Measurements from ENCODE around the gene CYTH4. TPM values are rescaled to one million over a fixed set of nuclear protein-coding genes. Genes with fewer than 3 reads are reported as not detected.
A peak's percentile ranks its signal among the peaks of the same experiment; 100 is the strongest.

Gene CYTH4
- total RNA-seq, 1 experiment from 2014 or later, result not detected

DNA sequence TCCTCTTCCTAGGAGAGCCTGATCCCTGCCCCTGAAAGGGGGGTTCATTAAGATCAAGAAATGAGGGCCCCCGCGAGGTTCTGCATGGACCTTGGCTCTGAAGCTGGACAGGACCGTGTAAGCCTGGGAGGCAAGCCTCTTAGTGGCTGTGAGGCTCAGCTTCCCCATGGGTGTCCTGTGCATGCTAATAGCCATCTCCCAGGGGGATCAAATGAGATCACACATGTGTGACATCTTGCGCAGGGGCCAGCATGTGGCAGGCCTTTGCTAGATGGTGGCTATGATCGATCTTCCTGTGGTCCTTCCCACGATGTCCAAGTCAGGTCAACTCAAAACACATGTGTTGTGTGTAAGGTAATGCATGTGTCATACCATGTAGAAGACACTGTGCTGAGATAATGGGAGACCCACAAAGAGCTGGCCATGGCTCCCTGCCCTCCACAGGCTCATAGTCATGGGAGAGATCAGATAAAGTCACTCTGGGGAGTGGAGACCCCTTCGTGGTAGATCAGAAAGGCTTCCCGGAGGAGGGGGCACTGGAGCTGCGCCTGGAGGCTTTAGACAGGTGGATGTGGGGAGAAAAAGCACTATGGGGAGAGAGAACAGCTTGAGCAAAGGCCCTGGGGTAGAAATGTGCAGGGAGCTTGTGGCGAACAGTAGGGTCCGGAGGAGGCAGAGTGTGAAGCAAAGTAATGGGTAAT is 41.9 kb upstream of the CYTH4 start:
- TF ChIP-seq, protein P1, sequence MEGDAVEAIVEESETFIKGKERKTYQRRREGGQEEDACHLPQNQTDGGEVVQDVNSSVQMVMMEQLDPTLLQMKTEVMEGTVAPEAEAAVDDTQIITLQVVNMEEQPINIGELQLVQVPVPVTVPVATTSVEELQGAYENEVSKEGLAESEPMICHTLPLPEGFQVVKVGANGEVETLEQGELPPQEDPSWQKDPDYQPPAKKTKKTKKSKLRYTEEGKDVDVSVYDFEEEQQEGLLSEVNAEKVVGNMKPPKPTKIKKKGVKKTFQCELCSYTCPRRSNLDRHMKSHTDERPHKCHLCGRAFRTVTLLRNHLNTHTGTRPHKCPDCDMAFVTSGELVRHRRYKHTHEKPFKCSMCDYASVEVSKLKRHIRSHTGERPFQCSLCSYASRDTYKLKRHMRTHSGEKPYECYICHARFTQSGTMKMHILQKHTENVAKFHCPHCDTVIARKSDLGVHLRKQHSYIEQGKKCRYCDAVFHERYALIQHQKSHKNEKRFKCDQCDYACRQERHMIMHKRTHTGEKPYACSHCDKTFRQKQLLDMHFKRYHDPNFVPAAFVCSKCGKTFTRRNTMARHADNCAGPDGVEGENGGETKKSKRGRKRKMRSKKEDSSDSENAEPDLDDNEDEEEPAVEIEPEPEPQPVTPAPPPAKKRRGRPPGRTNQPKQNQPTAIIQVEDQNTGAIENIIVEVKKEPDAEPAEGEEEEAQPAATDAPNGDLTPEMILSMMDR (IDR thresholded peaks at IDR 0.05; ENCODE audit: unreplicated experiment), result no peak
- ChIA-PET POLR2A (no interaction called here), CTCF (interaction anchor here (1.4 kb wide), 1 partner anchor 19 kb away, joined by 4 read pairs; no protein-coding TSS in a partner anchor)
- Mint-ChIP-seq H3K9me3 (ENCODE audit: unreplicated experiment) (no peaks in the 10 kb centered on the region), H3K4me1 (ENCODE audit: insufficient read depth, unreplicated experiment) (peaks cover 13% of the 10 kb centered on the region), H3K36me3 (ENCODE audit: insufficient read depth, unreplicated experiment) (peaks cover 14% of the 10 kb centered on the region), H3K27me3 (ENCODE audit: insufficient read depth, unreplicated experiment) (no peaks in the 10 kb centered on the region), H3K4me3 (ENCODE audit: unreplicated experiment) (no peak overlapping the region), H3K27ac (ENCODE audit: low read depth, unreplicated experiment) (no peak overlapping the region)
- no TSS peak for BruUV-seq (replicated peaks)
- intact Hi-C loops (cut with micrococcal nuclease), result no loop called here
- DNase-seq (ENCODE audit: unreplicated experiment), result no peak

DNA sequence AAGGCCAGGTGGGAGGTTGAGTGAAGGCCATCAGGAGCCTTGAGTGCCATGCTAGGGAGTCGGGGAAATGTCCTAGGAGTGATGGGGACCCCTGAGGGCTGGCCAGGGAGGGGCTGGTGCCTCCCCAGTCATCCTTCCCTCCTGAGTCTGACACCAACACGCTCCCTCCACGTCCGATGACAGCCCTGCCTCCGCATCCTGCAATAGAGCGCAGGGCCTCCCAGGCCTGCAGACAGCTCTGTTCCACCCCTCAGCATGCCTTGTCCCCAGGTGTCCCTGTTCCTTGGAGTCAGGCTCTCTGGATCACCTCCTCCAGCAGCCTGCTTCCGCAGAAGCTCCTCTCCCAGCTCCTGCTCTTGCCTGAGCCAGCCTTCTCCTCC is 41.4 kb upstream of the CYTH4 start:
- ChIA-PET POLR2A (no interaction called here), CTCF (interaction anchor here (1.4 kb wide), 1 partner anchor 18 kb away, joined by 4 read pairs; no protein-coding TSS in a partner anchor)
- H3K27ac Mint-ChIP-seq (ENCODE audit: low read depth, unreplicated experiment), result no peak overlapping the region

DNA sequence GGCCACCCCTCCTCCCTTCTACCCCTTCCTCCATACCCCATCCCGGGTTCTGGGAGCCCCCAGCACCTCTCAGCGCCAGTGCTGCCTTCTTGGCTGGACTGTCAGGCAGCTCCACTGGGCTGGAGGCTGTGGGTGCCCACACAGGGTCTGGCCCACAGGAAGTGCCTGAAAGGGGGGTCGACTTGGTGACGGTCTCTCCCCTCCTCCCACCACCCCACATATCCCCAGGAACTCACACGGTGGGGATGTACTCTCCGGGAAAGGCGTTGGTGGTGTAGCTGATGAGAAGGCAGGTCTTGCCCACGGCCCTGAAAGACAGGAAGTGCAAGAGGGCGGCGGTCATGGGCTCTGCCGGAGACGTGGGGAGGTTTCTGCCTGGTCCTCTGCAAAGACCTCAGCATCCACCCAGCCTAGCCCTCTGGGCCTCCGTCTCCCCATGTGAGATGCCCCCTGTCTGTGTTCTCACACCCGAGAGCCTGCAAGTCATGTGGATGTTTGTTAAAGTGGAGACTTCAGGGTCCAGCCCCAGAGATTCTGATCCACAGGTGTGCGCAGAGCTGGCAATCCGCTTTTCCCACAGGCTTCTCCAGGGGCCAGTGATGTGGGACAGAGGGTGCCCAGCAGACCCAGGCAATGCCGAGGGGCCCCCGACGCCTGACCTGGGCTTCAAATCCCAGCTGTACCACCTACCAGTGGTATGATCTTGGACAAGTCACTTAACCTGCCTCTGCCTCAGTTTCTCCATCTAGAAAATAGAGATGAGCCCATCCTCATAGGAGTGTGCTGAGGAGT is 40.8 kb upstream of the CYTH4 start:
- ChIA-PET POLR2A (interaction anchor here (1.4 to 3.0 kb wide), 2 partner anchors 12 to 16 kb away, joined by 5 to 27 read pairs; no protein-coding TSS in a partner anchor), CTCF (no interaction called here)
- no TSS peak for BruUV-seq (replicated peaks)
- Mint-ChIP-seq H3K36me3 (ENCODE audit: insufficient read depth, unreplicated experiment) (peaks cover 8% of the 10 kb centered on the region), H3K9me3 (ENCODE audit: unreplicated experiment) (no peaks in the 10 kb centered on the region), H3K4me1 (ENCODE audit: insufficient read depth, unreplicated experiment) (peaks cover 13% of the 10 kb centered on the region), H3K27me3 (ENCODE audit: insufficient read depth, unreplicated experiment) (no peaks in the 10 kb centered on the region), H3K4me3 (ENCODE audit: unreplicated experiment) (no peak overlapping the region), H3K27ac (ENCODE audit: low read depth, unreplicated experiment) (no peak overlapping the region)
- intact Hi-C loops (cut with micrococcal nuclease), result no loop called here
- TF ChIP-seq, protein P1 (IDR thresholded peaks at IDR 0.05; ENCODE audit: unreplicated experiment), result no peak
- no peak for DNase-seq (ENCODE audit: unreplicated experiment)

More for the DNA sequence above, 41.4 kb upstream of the CYTH4 start:
- TF ChIP-seq, protein P1 (IDR thresholded peaks at IDR 0.05; ENCODE audit: unreplicated experiment), result no peak
- H3K4me3 Mint-ChIP-seq (ENCODE audit: unreplicated experiment), result no peak overlapping the region
- DNase-seq (ENCODE audit: unreplicated experiment), result no peak
- intact Hi-C loops (cut with micrococcal nuclease), result no loop called here
- no TSS peak for BruUV-seq (replicated peaks)
- H3K9me3 Mint-ChIP-seq (ENCODE audit: unreplicated experiment), result no peaks in the 10 kb centered on the region
- H3K27me3 Mint-ChIP-seq (ENCODE audit: insufficient read depth, unreplicated experiment), result no peaks in the 10 kb centered on the region
- H3K36me3 Mint-ChIP-seq (ENCODE audit: insufficient read depth, unreplicated experiment), result peaks cover 14% of the 10 kb centered on the region
- H3K4me1 Mint-ChIP-seq (ENCODE audit: insufficient read depth, unreplicated experiment), result peaks cover 13% of the 10 kb centered on the region

DNA sequence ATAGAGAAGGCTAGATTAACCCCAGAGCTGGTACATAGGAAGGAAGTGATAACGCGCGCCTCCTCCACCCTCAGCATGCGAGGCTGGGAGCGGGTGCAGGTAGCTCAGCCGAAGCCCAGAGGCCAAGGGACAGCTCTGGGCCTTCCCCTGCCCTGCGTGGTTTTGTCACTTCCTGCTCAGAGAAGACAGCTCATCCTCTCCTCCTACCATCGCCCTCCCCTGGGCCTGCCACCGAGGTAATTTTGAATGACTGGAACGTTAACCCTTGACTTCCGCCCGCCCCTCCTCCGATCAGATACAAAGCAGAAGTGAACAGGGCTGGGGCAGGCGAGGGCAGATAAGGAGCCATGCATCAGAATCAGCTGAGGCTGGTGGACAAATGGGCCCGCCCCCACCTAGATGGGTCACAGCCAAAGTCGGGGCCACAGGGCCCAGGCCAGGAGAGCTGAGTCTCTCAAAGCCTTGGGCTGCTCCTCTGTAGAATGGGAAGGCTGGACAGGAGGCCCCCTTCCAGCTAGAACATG is 39.9 kb upstream of the CYTH4 start:
- no peaks in the 10 kb centered on the region for H3K27me3 Mint-ChIP-seq (ENCODE audit: insufficient read depth, unreplicated experiment)
- peak overlapping the region; percentile 80 for H3K4me3 Mint-ChIP-seq (ENCODE audit: unreplicated experiment)
- H3K36me3 Mint-ChIP-seq (ENCODE audit: insufficient read depth, unreplicated experiment), result peaks cover 7% of the 10 kb centered on the region
- intact Hi-C loops (cut with micrococcal nuclease), result no loop called here
- peak overlapping the region; percentile 69 for H3K27ac Mint-ChIP-seq (ENCODE audit: low read depth, unreplicated experiment)
- H3K4me1 Mint-ChIP-seq (ENCODE audit: insufficient read depth, unreplicated experiment), result peaks cover 13% of the 10 kb centered on the region
- TF ChIP-seq, protein P1 (IDR thresholded peaks at IDR 0.05; ENCODE audit: unreplicated experiment), result no peak
- POLR2A ChIA-PET, result interaction anchor here (0.7 to 3.0 kb wide), 6 partner anchors 11 to 227 kb away, joined by 3 to 27 read pairs (median 3); no protein-coding TSS in a partner anchor
- no TSS peak for BruUV-seq (replicated peaks)
- H3K9me3 Mint-ChIP-seq (ENCODE audit: unreplicated experiment), result no peaks in the 10 kb centered on the region
- CTCF ChIA-PET, result interaction anchor here (0.8 to 6.5 kb wide), 3 partner anchors 18 to 460 kb away, joined by 3 to 62 read pairs (median 8); no protein-coding TSS in a partner anchor
- DNase-seq (ENCODE audit: unreplicated experiment), result peak; percentile 41
